ENCODE measurements around the gene NCKIPSD. TPM values are rescaled to one million over a fixed set of nuclear protein-coding genes. Genes with fewer than 3 reads are reported as not detected.

NCKIPSD gene
- total RNA-seq, result 3.7 and 4.3 TPM in 2 replicates

DNA sequence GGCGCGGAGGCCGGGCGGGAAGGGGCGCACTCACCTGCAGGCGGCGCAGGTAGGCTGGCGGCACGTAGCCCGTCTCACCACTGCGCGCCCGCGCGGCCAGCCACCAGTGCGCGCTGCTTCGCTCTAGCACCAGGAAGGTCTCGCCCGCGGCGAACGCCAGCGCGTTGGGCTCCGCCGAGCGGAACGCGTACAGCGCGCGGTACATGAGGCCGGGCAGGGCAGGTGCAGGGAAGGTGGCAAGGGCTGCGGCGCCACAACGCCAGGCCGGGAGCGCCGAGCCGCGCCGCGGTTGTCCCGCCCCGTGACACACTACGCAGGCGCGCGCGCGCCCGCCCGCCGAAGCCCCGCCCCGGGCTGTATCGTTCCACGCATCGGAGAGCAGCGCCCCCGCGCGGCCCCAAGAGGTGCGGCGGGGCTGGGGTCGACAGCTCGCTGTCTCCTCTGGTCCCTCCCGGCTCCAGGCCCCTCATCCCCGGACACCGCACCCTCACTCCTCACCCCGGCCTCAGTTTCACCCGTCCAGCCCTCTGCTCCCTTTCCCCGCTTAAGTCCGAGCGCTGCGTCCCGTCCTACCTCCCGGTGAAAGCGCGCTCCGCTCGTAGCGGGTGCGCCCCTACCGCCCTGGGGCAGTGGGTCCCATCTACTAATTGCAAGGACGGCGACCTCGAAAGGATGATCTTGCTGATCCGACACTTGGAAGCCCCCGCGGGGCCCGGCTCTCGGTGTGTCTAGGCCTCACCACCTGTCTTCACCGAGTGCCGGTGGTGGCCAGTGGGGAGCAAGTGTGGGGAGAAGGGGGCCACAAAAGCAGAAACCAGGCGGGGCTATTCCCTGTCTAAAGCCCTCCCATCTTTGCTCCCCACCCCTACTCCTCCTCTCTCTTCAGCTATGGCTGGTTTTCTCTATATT, at the start of gene NCKIPSD:
Gene NCKIPSD, minus strand, starts transcription at position 313 of the 909 bp plus-strand sequence. Its CDS starts 108 bp downstream, at position 205.

DNA sequence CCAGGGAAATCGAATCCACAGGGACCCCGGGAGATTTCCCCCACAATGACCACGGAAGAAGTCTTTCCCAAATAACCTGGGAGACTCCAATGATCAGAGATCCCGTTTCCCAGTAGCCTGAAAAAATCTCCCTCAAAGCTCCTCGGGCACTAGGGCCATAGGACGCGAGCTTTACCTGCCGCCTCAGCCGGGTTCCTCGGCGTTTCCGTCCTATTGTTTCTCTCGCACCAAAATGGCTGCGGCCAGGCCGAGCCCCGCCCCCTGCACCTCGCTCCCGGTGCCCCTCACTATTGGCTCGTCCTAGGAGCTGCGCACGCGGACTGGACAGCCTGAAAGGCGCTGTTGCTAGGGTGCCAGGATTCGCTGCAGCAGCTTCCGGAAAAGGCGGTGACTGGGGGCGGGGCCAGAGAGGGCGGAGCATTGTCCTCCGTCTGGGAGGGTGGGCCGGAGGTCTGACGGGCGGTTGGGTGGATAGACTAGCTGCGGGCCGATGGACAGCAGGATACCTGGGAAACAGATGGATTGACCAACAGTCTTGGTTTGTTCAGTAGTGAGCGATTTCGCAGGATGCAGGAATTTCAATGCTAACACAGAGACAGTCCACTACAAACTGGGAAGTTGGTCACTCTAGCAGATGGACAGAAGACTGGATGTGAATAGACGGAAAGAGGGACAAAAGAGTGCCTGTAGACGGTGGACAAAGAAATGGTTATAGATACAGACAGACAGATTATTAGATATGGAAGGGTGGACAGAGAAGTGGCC, 31.4 kb upstream of the NCKIPSD start, which contains the start of gene IP6K2:
Gene IP6K2, minus strand, starts transcription at position 240 of the 765 bp plus-strand sequence. CDS start 21,930 bp downstream, outside the sequence.

DNA sequence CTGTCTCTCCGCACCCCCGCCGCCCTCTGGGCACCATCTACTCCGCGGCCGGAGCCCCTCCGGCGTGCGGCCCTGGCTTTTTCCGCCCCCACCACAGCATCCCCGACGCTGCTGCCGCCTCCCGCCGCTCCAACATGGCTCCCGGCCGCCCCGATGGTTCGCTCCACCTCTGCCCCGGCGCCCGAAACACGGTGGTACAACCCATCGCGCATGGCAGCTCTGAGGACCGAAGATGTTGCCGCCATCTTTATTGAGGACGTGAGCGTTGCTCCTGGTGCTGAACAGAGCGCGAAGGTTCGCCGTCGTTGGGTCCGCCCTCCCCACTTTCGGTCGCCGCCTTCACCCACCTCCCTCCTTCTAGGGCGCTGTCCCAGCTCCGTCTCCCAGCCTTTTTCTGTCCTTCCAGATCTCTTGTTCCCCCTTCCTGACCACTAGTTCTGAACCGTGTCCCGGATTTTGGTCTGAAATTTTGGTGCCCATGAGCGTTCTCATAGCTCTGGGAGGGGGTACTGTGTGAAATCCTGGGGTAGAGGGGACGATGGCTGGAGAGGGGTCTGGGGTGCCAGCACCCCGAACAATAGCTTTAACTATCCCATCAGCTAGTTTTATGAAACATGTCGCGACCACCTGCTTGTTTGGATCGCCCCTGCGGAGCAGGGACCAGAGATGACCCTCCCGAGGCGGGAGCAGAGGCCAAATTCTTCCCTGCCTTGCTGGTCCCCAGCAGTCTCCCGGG, 22.8 kb downstream of the NCKIPSD start, which contains the start of gene CELSR3:
Gene CELSR3, minus strand, starts transcription at position 134 of the 736 bp plus-strand sequence. CDS start 252 bp downstream, outside the sequence.

DNA sequence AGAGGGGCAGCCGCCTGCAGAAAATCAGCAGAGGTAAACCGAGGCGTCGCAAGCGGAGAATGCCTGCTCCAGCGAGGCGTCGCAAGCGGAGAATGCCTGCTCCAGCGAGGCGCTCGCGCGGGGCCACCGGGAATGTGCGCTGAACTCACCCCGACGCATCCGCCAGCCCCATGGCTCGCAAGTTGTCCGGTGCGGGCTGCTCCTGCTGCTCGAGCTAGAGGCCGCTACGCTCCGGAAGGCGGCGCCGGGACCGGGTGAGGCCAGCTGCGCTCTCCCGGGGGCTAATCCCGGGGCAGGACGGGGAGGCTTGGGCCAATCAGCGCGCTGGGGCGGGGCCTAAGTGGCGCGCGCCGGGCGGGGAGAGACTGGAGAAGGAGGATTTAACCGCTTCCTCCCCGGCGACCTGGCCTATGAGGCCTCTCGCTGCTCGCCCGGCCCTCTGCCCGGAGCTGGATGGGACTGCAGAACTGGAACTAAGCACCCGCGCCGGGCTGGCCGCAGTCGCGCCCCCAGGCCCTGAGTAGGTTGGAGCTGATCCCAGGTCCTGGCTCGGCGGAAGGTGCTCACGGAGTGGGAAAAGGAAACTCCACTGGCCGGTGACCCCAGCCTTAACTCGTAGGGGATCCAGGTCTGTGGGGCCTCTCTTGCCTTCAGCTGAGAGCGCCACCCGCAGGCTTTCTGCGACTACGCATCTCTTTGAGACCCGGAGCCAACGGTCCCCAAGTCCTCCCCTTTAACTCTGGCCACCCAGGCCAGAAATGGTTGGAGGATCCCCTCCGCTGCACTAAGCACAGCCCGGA, 50.3 kb downstream of the NCKIPSD start, which contains the start of gene SLC26A6:
Gene SLC26A6, minus strand, starts transcription at position 240 of the 800 bp plus-strand sequence. Its CDS starts 68 bp downstream, at position 172.

Other genes starting within 250 kb of the NCKIPSD start
- gene CCDC51, start 245.8 kb downstream of the NCKIPSD start, total RNA-seq, result 8.5 and 10.5 TPM in 2 replicates
- 193 and 258 TPM in 2 replicates for gene TMA7, start 245.7 kb downstream of the NCKIPSD start, total RNA-seq
- gene ATRIP, start 239.2 kb downstream of the NCKIPSD start, total RNA-seq, result 3.9 and 5.3 TPM in 2 replicates
- 54.3 and 62.4 TPM in 2 replicates for gene SHISA5, start 181.7 kb downstream of the NCKIPSD start, total RNA-seq
- 0.43 and 0.76 TPM in 2 replicates for gene PFKFB4, start 129.1 kb downstream of the NCKIPSD start, total RNA-seq
- gene UCN2, start 122.1 kb downstream of the NCKIPSD start, total RNA-seq, result 0.09 and 0.11 TPM in 2 replicates
- 0.09 and 0.87 TPM in 2 replicates for gene COL7A1, start 90.6 kb downstream of the NCKIPSD start, total RNA-seq
- gene UQCRC1, start 76.3 kb downstream of the NCKIPSD start, total RNA-seq, result 246 and 249 TPM in 2 replicates
- gene TMEM89, start 64.1 kb downstream of the NCKIPSD start, total RNA-seq, result 0.09 TPM in 1 of 2 replicates, not detected in the other
- 9.4 and 11.6 TPM in 2 replicates for gene SLC26A6, start 50.5 kb downstream of the NCKIPSD start, total RNA-seq
- gene CELSR3, start 23.0 kb downstream of the NCKIPSD start, total RNA-seq, result 0.09 and 0.22 TPM in 2 replicates
- 33.8 and 47.6 TPM in 2 replicates for gene IP6K2, start 31.3 kb upstream of the NCKIPSD start, total RNA-seq
- 31.5 and 32.1 TPM in 2 replicates for gene PRKAR2A, start 162.0 kb upstream of the NCKIPSD start, total RNA-seq
- 25.3 and 27.3 TPM in 2 replicates for gene SLC25A20, start 213.0 kb upstream of the NCKIPSD start, total RNA-seq
- 62.5 and 72.5 TPM in 2 replicates for gene ARIH2, start 232.9 kb upstream of the NCKIPSD start, total RNA-seq